ENCODE data around the gene PLEKHM3. TPM values are rescaled to one million over a fixed set of nuclear protein-coding genes. Genes with fewer than 3 reads are reported as not detected.

The PLEKHM3 gene
- total RNA-seq, 6 experiments from 2014 or later = 6.4 to 8.2 (median 7.2) TPM

- DNase-seq = no peak
- TF ChIP-seq CTCF (IDR thresholded peaks at IDR 0.05) = no peak
- H3K4me3 Mint-ChIP-seq = no peak overlapping the region
- H3K9me3 Mint-ChIP-seq = no peaks in the 10 kb centered on the region
- no peaks in the 10 kb centered on the region for H3K27me3 Mint-ChIP-seq (ENCODE audit: insufficient read depth)
- H3K27ac Mint-ChIP-seq = no peak overlapping the region
- H3K4me1 Mint-ChIP-seq (ENCODE audit: low read depth) = peaks cover 16% of the 10 kb centered on the region
- H3K36me3 Mint-ChIP-seq (ENCODE audit: low read depth) = no peaks in the 10 kb centered on the region
Observed at GRCh38 chr2:207928079-207928478, 97.2 kb downstream of the PLEKHM3 start.

GRCh38 chr2:207926989-207927300 lies 98.4 kb downstream of the PLEKHM3 start:
- no peak for TF ChIP-seq CTCF (IDR thresholded peaks at IDR 0.05)
- Mint-ChIP-seq H3K27me3 (ENCODE audit: insufficient read depth) (no peaks in the 10 kb centered on the region), H3K9me3 (no peaks in the 10 kb centered on the region), H3K4me1 (ENCODE audit: low read depth) (peaks cover 16% of the 10 kb centered on the region), H3K4me3 (no peak overlapping the region), H3K27ac (peak overlapping the region; percentile 69), H3K36me3 (ENCODE audit: low read depth) (no peaks in the 10 kb centered on the region)
- no peak for DNase-seq

- H3K9me3 Mint-ChIP-seq = no peaks in the 10 kb centered on the region
Observed at GRCh38 chr2:207926133-207926988, 99.0 kb downstream of the PLEKHM3 start.

GRCh38 chr2:207925601-207926000 lies 99.7 kb downstream of the PLEKHM3 start:
- no peak overlapping the region; the same call in 1 of the 2 replicates for H3K4me3 Mint-ChIP-seq
- DNase-seq = no peak
- no peak for TF ChIP-seq CTCF (IDR thresholded peaks at IDR 0.05)
- H3K9me3 Mint-ChIP-seq = no peaks in the 10 kb centered on the region
- H3K36me3 Mint-ChIP-seq (ENCODE audit: low read depth) = no peaks in the 10 kb centered on the region
- peaks cover 16% of the 10 kb centered on the region for H3K4me1 Mint-ChIP-seq (ENCODE audit: low read depth)
- peak overlapping the region; percentile 69 for H3K27ac Mint-ChIP-seq
- no peaks in the 10 kb centered on the region for H3K27me3 Mint-ChIP-seq (ENCODE audit: insufficient read depth)

More at GRCh38 chr2:207926133-207926988, 99.0 kb downstream of the PLEKHM3 start:
- Mint-ChIP-seq H3K36me3 (ENCODE audit: low read depth) (no peaks in the 10 kb centered on the region), H3K4me3 (0 out of 2 replicates have a peak overlapping the region, but pooled peaks have one; percentile 5), H3K4me1 (ENCODE audit: low read depth) (peaks cover 16% of the 10 kb centered on the region), H3K27ac (peak overlapping the region; percentile 69), H3K27me3 (ENCODE audit: insufficient read depth) (no peaks in the 10 kb centered on the region)
- peak; percentile 76 for DNase-seq
- TF ChIP-seq CTCF (IDR thresholded peaks at IDR 0.05) = no peak

- Mint-ChIP-seq H3K27me3 (ENCODE audit: insufficient read depth) (no peaks in the 10 kb centered on the region), H3K4me1 (ENCODE audit: low read depth) (peaks cover 12% of the 10 kb centered on the region), H3K9me3 (no peaks in the 10 kb centered on the region), H3K4me3 (no peak overlapping the region), H3K36me3 (ENCODE audit: low read depth) (no peaks in the 10 kb centered on the region), H3K27ac (no peak overlapping the region)
- TF ChIP-seq CTCF (IDR thresholded peaks at IDR 0.05) = no peak
- no peak for DNase-seq
Observed at GRCh38 chr2:207921606-207922005, 103.7 kb downstream of the PLEKHM3 start.
